22Rv1 (cell line): ENCODE results near the gene GNG12.

Experiments
- CTCF ChIP-seq: fragments of 450-650 bp; IDR thresholded peaks from 2 replicates; pipeline ENCODE4 v1.5.1; 2017; ENCODE audit warnings: mild to moderate bottlenecking
- ZFX ChIP-seq: fragments of 450-650 bp; IDR thresholded peaks from 2 replicates; pipeline ENCODE4 v1.6.1; 2017; ENCODE audit warnings: antibody characterized with exemption, borderline replicate concordance

- TF ChIP-seq CTCF (no peak), ZFX (no peak)
Measured at GRCh38 chr1:67677930-67678329, 155.3 kb downstream of the GNG12 start.
